Heart left ventricle (tissue), 13 donors: ENCODE data around the gene TET1.

Experiments
- CTCF ChIP-seq, 12 donors: fragments of 200-600 bp; sonication (generic) in 4 of 12; IDR thresholded peaks; one replicate each; pipeline versions ENCODE4 v1.5.0 to v1.8.0; 2018 to 2022; ENCODE audit warnings: antibody characterized with exemption in 12 of 12, mild to moderate bottlenecking in 5 of 12
- POLR2A ChIP-seq, 2 donors: fragments of 450-650 bp; IDR thresholded peaks; one replicate each; pipeline ENCODE4 v1.6.1; 2017; ENCODE audit warnings: antibody characterized with exemption in 2 of 2, mild to moderate bottlenecking in 2 of 2, moderate library complexity in 2 of 2
- donor health status: ischemic (EF 13 %, LVEDD 7.1; RV severe dilation, severe dysfunction).
- donor health status: DM: no; HTN: yes; CAD: no.
- donor health status: DM: no; HTN: no; CAD: no.
- donor health status: ischemic (EF 25% LVEDD 6.9; RV normal size, moderate dysfunction).
- donor health status: ischemic (EF 25% LVEDD 5.7; RV mildly dilated, moderate dysfunction).
- donor health status: ischemic (EF 35%, LVEDD 5.7; RV mildly dilated, moderate dysfunction).
- donor health status: nonischemic (EF 11% LVEDD 7.7; RV severe dilation, severe dysfunction).
- donor health status: DM: yes; HTN: yes; CAD: no.
- donor health status: PGD.
- donor health status: ischemic (EF 29% LVEDD 5.4; RV normal size, mild dysfunction).
- donor health status: nonischemic (EF 23%, LVEDD 6.1; RV moderate dilation, normal function).

- TF ChIP-seq CTCF (IDR thresholded peaks at IDR 0.05) (no peak), POLR2A (IDR thresholded peaks at IDR 0.05) (no peak)
Measured at GRCh38 chr10:68705548-68705947, 145.4 kb downstream of the TET1 start.
